Activated CD4-positive, alpha-beta memory T cell treated with anti-CD3 and anti-CD28 coated beads for 36 hours (primary cell): Measurements from ENCODE around the gene TUT1. TPM values are rescaled to one million over a fixed set of nuclear protein-coding genes. Genes with fewer than 3 reads are reported as not detected.
"Not testable (repeated sequence)": the region's sequence is repeated elsewhere in the genome, so short reads cannot be mapped to it uniquely, and the experiment has no call there.

Source experiments
- CTCF ChIA-PET: fragments of 350-600 bp; sonication (Branson Sonifier 250); formaldehyde crosslinking; loops from one replicate; lab custom pipeline; 2021; ENCODE audit warnings: antibody characterized with exemption, inconsistent platforms; lab: Charles Lee
- POLR2A ChIA-PET: fragments of 350-600 bp; sonication (Branson Sonifier 250); formaldehyde crosslinking; loops from one replicate; lab custom pipeline; 2021; ENCODE audit warnings: antibody characterized with exemption; lab: Charles Lee
- DNase-seq: peaks from one replicate; pipeline ENCODE4 v3.0.0-alpha.2; 2020
- H3K27ac Mint-ChIP-seq: one replicate; pipeline ENCODE4 v1.8.0; 2021; ENCODE audit warnings: mixed read lengths
- H3K27me3 Mint-ChIP-seq: one replicate; pipeline ENCODE4 v1.8.0; 2021; ENCODE audit warnings: mixed read lengths
- H3K36me3 Mint-ChIP-seq: one replicate; pipeline ENCODE4 v1.8.0; 2021; ENCODE audit warnings: mixed read lengths
- H3K4me1 Mint-ChIP-seq: one replicate; pipeline ENCODE4 v1.8.0; 2021; ENCODE audit warnings: low read depth, mixed read lengths
- H3K4me3 Mint-ChIP-seq: one replicate; pipeline ENCODE4 v1.8.0; 2021; ENCODE audit warnings: mild to moderate bottlenecking, mixed read lengths
- H3K9me3 Mint-ChIP-seq: one replicate; pipeline ENCODE4 v1.8.0; 2021; ENCODE audit warnings: mixed read lengths
- intact Hi-C: fragments of 100-400 bp; cut with micrococcal nuclease; formaldehyde crosslinking; loops from one replicate; pipeline ENCODE4 v1.15.1; 2023
- total RNA-seq, 2 experiments: library from RNA; stranded (reverse); gene quantifications; one replicate each; pipeline ENCODE4 v1.2.3, GENCODE V29; 2021

The TUT1 gene
- total RNA-seq, 2 experiments from 2014 or later = 32.7 to 34.2 TPM

- Mint-ChIP-seq H3K4me1 (peaks cover 23% of the 10 kb centered on the region), H3K9me3 (no peaks in the 10 kb centered on the region), H3K36me3 (peaks cover 32% of the 10 kb centered on the region), H3K4me3 (no peak overlapping the region), H3K27ac (no peak overlapping the region), H3K27me3 (no peaks in the 10 kb centered on the region)
- intact Hi-C loops = no loop called here
- no peak for DNase-seq
- ChIA-PET POLR2A (interaction anchor here (0.6 kb wide), 1 partner anchor 285 kb away, joined by 3 read pairs; no protein-coding TSS in a partner anchor), CTCF (interaction anchor here (1.6 kb wide), 1 partner anchor 152 kb away, joined by 5 read pairs; no protein-coding TSS in a partner anchor)
These were observed 14.1 kb downstream of the TUT1 start for GRCh38 chr11:62577046-62577714.

- H3K36me3 Mint-ChIP-seq = peaks cover 41% of the 10 kb centered on the region
- DNase-seq = no peak
- no peaks in the 10 kb centered on the region for H3K27me3 Mint-ChIP-seq
- no peaks in the 10 kb centered on the region for H3K9me3 Mint-ChIP-seq
- ChIA-PET CTCF (interaction anchor here (0.6 to 2.3 kb wide), 4 partner anchors 16 to 151 kb away, joined by 3 to 17 read pairs (median 10); partner anchors contain the start of gene TUT1), POLR2A (interaction anchor here (1.3 to 3.3 kb wide), 2 partner anchors 10 to 16 kb away, joined by 4 to 33 read pairs; partner anchors contain the start of gene TUT1)
- H3K27ac Mint-ChIP-seq = peak overlapping the region; percentile 82
- intact Hi-C loops = no loop called here
- H3K4me3 Mint-ChIP-seq = peak overlapping the region; percentile 93
- H3K4me1 Mint-ChIP-seq = peaks cover 36% of the 10 kb centered on the region
These were observed 15.5 kb downstream of the TUT1 start for GRCh38 chr11:62575837-62576236.

- H3K4me1 Mint-ChIP-seq = peaks cover 42% of the 10 kb centered on the region
- intact Hi-C loops = no loop called here
- CTCF ChIA-PET = interaction anchor here (0.9 to 4.4 kb wide), 5 partner anchors 16 to 150 kb away, joined by 3 to 30 read pairs (median 15); partner anchors contain the start of gene TUT1
- H3K4me3 Mint-ChIP-seq = peak overlapping the region; percentile 93
- no peaks in the 10 kb centered on the region for H3K27me3 Mint-ChIP-seq
- no peaks in the 10 kb centered on the region for H3K9me3 Mint-ChIP-seq
- no peak for DNase-seq
- H3K27ac Mint-ChIP-seq = peak overlapping the region; percentile 96
- POLR2A ChIA-PET = interaction anchor here (0.7 to 3.3 kb wide), 10 partner anchors 11 to 266 kb away, joined by 3 to 33 read pairs (median 6); partner anchors contain the start of genes INTS5, LBHD1, TUT1 and UQCC3
- H3K36me3 Mint-ChIP-seq = peaks cover 45% of the 10 kb centered on the region
These were observed 16.2 kb downstream of the TUT1 start for GRCh38 chr11:62575156-62575555.

GRCh38 chr11:62574363-62575071, 16.8 kb downstream of the TUT1 start:
- peak overlapping the region; percentile 96 for H3K27ac Mint-ChIP-seq
- no peaks in the 10 kb centered on the region for H3K9me3 Mint-ChIP-seq
- ChIA-PET CTCF (interaction anchor here (0.8 to 4.4 kb wide), 12 partner anchors 17 to 237 kb away, joined by 3 to 30 read pairs (median 4); partner anchors contain the start of genes ASRGL1, B3GAT3 and TUT1), POLR2A (interaction anchor here (0.6 to 3.3 kb wide), 26 partner anchors 9 to 267 kb away, joined by 3 to 33 read pairs (median 4); partner anchors contain the start of genes B3GAT3, C11orf98, CSKMT and GANAB)
- peaks cover 47% of the 10 kb centered on the region for H3K4me1 Mint-ChIP-seq
- intact Hi-C loops = loop anchor here (1.0 kb wide), 3 partner anchors 17 to 48 kb away; partner anchors contain the start of gene TUT1
- peak overlapping the region; percentile 93 for H3K4me3 Mint-ChIP-seq
- H3K27me3 Mint-ChIP-seq = no peaks in the 10 kb centered on the region
- peaks cover 50% of the 10 kb centered on the region for H3K36me3 Mint-ChIP-seq
- DNase-seq = no peak

GRCh38 chr11:62573592-62574362, 17.5 kb downstream of the TUT1 start, which contains the start of gene EEF1G:
Gene EEF1G, minus strand, starts transcription at chr11:62573891. Its CDS starts 49 bp downstream, at chr11:62573842.
- H3K27ac Mint-ChIP-seq = peak within 1 kb of the TSS; percentile 96
- peak within 1 kb of the TSS; percentile 93 for H3K4me3 Mint-ChIP-seq
- H3K27me3 Mint-ChIP-seq = no peaks in the 10 kb centered on the region
- ChIA-PET POLR2A (interaction anchor here (0.6 to 3.3 kb wide), 24 partner anchors 10 to 268 kb away, joined by 3 to 33 read pairs (median 5); partner anchors contain the start of genes B3GAT3, C11orf98, CSKMT and GANAB), CTCF (interaction anchor here (0.6 to 4.4 kb wide), 12 partner anchors 16 to 236 kb away, joined by 3 to 30 read pairs (median 4); partner anchors contain the start of genes ASRGL1, B3GAT3 and TUT1)
- peak; percentile 99 for DNase-seq
- intact Hi-C loops = loop anchor here (1.0 to 2.0 kb wide), 5 partner anchors 13 to 49 kb away; partner anchors contain the start of gene TUT1
- H3K36me3 Mint-ChIP-seq = peaks cover 52% of the 10 kb centered on the region
- peaks cover 50% of the 10 kb centered on the region for H3K4me1 Mint-ChIP-seq
- H3K9me3 Mint-ChIP-seq = no peaks in the 10 kb centered on the region

- H3K4me3 Mint-ChIP-seq = peak overlapping the region; percentile 93
- peaks cover 56% of the 10 kb centered on the region for H3K4me1 Mint-ChIP-seq
- no peaks in the 10 kb centered on the region for H3K27me3 Mint-ChIP-seq
- ChIA-PET POLR2A (interaction anchor here (1.0 to 3.3 kb wide), 16 partner anchors 13 to 268 kb away, joined by 3 to 33 read pairs (median 6); partner anchors contain the start of genes B3GAT3, C11orf98, CSKMT and HNRNPUL2), CTCF (interaction anchor here (0.6 to 4.4 kb wide), 16 partner anchors 13 to 235 kb away, joined by 3 to 30 read pairs (median 4); partner anchors contain the start of genes ASRGL1, B3GAT3 and TUT1)
- no peaks in the 10 kb centered on the region for H3K9me3 Mint-ChIP-seq
- peak; percentile 40 for DNase-seq
- H3K27ac Mint-ChIP-seq = peak overlapping the region; percentile 96
- intact Hi-C loops = loop anchor here (1.0 to 2.0 kb wide), 2 partner anchors 13 to 16 kb away; no protein-coding TSS in a partner anchor
- H3K36me3 Mint-ChIP-seq = peaks cover 53% of the 10 kb centered on the region
These were observed 18.2 kb downstream of the TUT1 start for GRCh38 chr11:62573006-62573591.

GRCh38 chr11:62572431-62572830, 18.9 kb downstream of the TUT1 start:
- intact Hi-C loops = loop anchor here (2.0 kb wide), 1 partner anchor 16 kb away; no protein-coding TSS in a partner anchor
- no peaks in the 10 kb centered on the region for H3K27me3 Mint-ChIP-seq
- H3K36me3 Mint-ChIP-seq = peaks cover 54% of the 10 kb centered on the region
- no peaks in the 10 kb centered on the region for H3K9me3 Mint-ChIP-seq
- DNase-seq = no peak
- H3K4me1 Mint-ChIP-seq = peaks cover 58% of the 10 kb centered on the region
- ChIA-PET POLR2A (interaction anchor here (0.6 to 1.1 kb wide), 4 partner anchors 12 to 77 kb away, joined by 3 to 4 read pairs (median 3); no protein-coding TSS in a partner anchor), CTCF (interaction anchor here (0.9 to 4.4 kb wide), 7 partner anchors 12 to 178 kb away, joined by 3 to 30 read pairs (median 5); partner anchors contain the start of gene TUT1)
- peak overlapping the region; percentile 96 for H3K27ac Mint-ChIP-seq
- peak overlapping the region; percentile 93 for H3K4me3 Mint-ChIP-seq

GRCh38 chr11:62571493-62571892, 19.8 kb downstream of the TUT1 start:
- Mint-ChIP-seq H3K36me3 (peaks cover 62% of the 10 kb centered on the region), H3K4me1 (peaks cover 67% of the 10 kb centered on the region), H3K4me3 (peak overlapping the region; percentile 93), H3K27ac (peak overlapping the region; percentile 96)
- H3K9me3 Mint-ChIP-seq, intact Hi-C loops, H3K27me3 Mint-ChIP-seq, DNase-seq: not testable (repeated sequence)
- CTCF ChIA-PET = interaction anchor here (1.7 to 4.4 kb wide), 4 partner anchors 11 to 177 kb away, joined by 5 to 30 read pairs (median 6); no protein-coding TSS in a partner anchor
- POLR2A ChIA-PET = interaction anchor here (1.2 kb wide), 1 partner anchor 11 kb away, joined by 3 read pairs; no protein-coding TSS in a partner anchor

GRCh38 chr11:62570903-62571302, 20.4 kb downstream of the TUT1 start:
- CTCF ChIA-PET = interaction anchor here (1.4 to 2.1 kb wide), 4 partner anchors 10 to 176 kb away, joined by 6 to 14 read pairs (median 6); no protein-coding TSS in a partner anchor
- H3K27me3 Mint-ChIP-seq, H3K9me3 Mint-ChIP-seq, intact Hi-C loops, DNase-seq: not testable (repeated sequence)
- Mint-ChIP-seq H3K36me3 (peaks cover 68% of the 10 kb centered on the region), H3K27ac (peak overlapping the region; percentile 96), H3K4me1 (peaks cover 73% of the 10 kb centered on the region), H3K4me3 (peak overlapping the region; percentile 93)
- POLR2A ChIA-PET = interaction anchor here (1.2 to 1.6 kb wide), 2 partner anchors 10 to 26 kb away, joined by 3 to 7 read pairs; no protein-coding TSS in a partner anchor

GRCh38 chr11:62569611-62570010, 21.7 kb downstream of the TUT1 start:
- intact Hi-C loops = no loop called here
- POLR2A ChIA-PET = interaction anchor here (0.6 to 1.6 kb wide), 2 partner anchors 24 to 288 kb away, joined by 3 to 7 read pairs; no protein-coding TSS in a partner anchor

More at GRCh38 chr11:62569611-62570010, 21.7 kb downstream of the TUT1 start:
- Mint-ChIP-seq H3K27me3 (no peaks in the 10 kb centered on the region), H3K9me3 (no peaks in the 10 kb centered on the region), H3K4me1 (peaks cover 67% of the 10 kb centered on the region), H3K36me3 (peaks cover 76% of the 10 kb centered on the region), H3K4me3 (no peak overlapping the region), H3K27ac (peak overlapping the region; percentile 31)
- DNase-seq = no peak
- CTCF ChIA-PET = interaction anchor here (0.9 to 2.1 kb wide), 4 partner anchors 9 to 175 kb away, joined by 3 to 14 read pairs (median 6); no protein-coding TSS in a partner anchor
